ENCODE data around the gene ATG9B.

ATG9B gene

DNA sequence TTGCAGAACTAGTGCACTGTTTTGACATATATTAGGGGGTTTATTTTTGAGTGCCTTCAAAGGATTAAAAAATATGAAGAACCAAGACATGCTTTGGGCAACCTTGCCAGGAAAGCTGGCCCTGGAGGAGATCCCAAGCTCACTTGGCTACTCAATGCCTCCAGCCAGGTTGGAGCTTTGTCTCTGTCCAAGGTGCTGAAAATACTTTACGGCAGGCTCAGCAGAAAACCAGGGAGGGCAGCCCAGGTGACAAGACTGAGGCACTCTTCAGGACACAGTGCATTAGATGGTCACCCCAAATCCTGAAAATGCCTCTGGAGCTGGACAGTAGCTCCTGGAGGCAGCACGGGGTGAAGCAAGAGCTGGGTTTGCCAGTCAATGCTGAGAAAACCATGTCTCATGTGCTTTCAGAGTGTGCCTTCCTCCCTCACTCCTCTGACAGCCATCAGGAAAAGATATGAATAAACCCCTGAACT, 40.4 kb downstream of the ATG9B start:
- TF ChIP-seq, protein P1, sequence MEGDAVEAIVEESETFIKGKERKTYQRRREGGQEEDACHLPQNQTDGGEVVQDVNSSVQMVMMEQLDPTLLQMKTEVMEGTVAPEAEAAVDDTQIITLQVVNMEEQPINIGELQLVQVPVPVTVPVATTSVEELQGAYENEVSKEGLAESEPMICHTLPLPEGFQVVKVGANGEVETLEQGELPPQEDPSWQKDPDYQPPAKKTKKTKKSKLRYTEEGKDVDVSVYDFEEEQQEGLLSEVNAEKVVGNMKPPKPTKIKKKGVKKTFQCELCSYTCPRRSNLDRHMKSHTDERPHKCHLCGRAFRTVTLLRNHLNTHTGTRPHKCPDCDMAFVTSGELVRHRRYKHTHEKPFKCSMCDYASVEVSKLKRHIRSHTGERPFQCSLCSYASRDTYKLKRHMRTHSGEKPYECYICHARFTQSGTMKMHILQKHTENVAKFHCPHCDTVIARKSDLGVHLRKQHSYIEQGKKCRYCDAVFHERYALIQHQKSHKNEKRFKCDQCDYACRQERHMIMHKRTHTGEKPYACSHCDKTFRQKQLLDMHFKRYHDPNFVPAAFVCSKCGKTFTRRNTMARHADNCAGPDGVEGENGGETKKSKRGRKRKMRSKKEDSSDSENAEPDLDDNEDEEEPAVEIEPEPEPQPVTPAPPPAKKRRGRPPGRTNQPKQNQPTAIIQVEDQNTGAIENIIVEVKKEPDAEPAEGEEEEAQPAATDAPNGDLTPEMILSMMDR (IDR thresholded peaks at IDR 0.05; ENCODE audit: low read length): no peak
- no peak for TF ChIP-seq EZH2 (optimal IDR thresholded peaks at IDR 0.05; ENCODE audit: low read depth, low read length)
- TF ChIP-seq EZH2phosphoT487 (IDR thresholded peaks at IDR 0.05; ENCODE audit: low read length): no peak
- H3K4me3 ChIP-seq (ENCODE audit: low read length): no peak overlapping the region
- no peaks in the 10 kb centered on the region; the same call in 1 of the 2 replicates for H4K20me1 ChIP-seq (ENCODE audit: insufficient read depth, low read length)
- H3K9me3 ChIP-seq (replicated peaks; ENCODE audit: insufficient read depth, low read length): no peaks in the 10 kb centered on the region
- no peaks in the 10 kb centered on the region for H3F3A ChIP-seq (ENCODE audit: insufficient read depth, low read length)
- no peak overlapping the region for H3K27ac ChIP-seq (ENCODE audit: low read length)
- H3K79me2 ChIP-seq (ENCODE audit: low read length): no peaks in the 10 kb centered on the region
- peaks cover 67% of the 10 kb centered on the region for H3K27me3 ChIP-seq (replicated peaks; ENCODE audit: insufficient read depth, low read length)
- no peaks in the 10 kb centered on the region for H3K4me1 ChIP-seq (ENCODE audit: low read length)
- no peak overlapping the region for H3K9ac ChIP-seq (ENCODE audit: low read length)
- H3K4me2 ChIP-seq (ENCODE audit: low read depth, low read length): no peak overlapping the region
- no peak overlapping the region for H2AFZ ChIP-seq (ENCODE audit: low read length)
- H3K36me3 ChIP-seq (replicated peaks; ENCODE audit: insufficient read depth, low read length): no peaks in the 10 kb centered on the region
- DNase-seq: peak; percentile 70
- no peaks in the 10 kb centered on the region for H3K9me2 ChIP-seq (replicated peaks; ENCODE audit: insufficient read depth, low read length)

- no peak for DNase-seq
- Histone ChIP-seq H3K9me3 (replicated peaks; ENCODE audit: insufficient read depth, low read length) (no peaks in the 10 kb centered on the region), H4K20me1 (ENCODE audit: insufficient read depth, low read length) (no peaks in the 10 kb centered on the region), H3K27me3 (replicated peaks; ENCODE audit: insufficient read depth, low read length) (peaks cover 54% of the 10 kb centered on the region), H3K79me2 (ENCODE audit: low read length) (no peaks in the 10 kb centered on the region), H3K27ac (ENCODE audit: low read length) (no peak overlapping the region), H2AFZ (ENCODE audit: low read length) (no peak overlapping the region), H3K4me2 (ENCODE audit: low read depth, low read length) (no peak overlapping the region), H3K36me3 (replicated peaks; ENCODE audit: insufficient read depth, low read length) (no peaks in the 10 kb centered on the region), H3K9me2 (replicated peaks; ENCODE audit: insufficient read depth, low read length) (no peaks in the 10 kb centered on the region), H3K9ac (ENCODE audit: low read length) (no peak overlapping the region), H3K4me3 (ENCODE audit: low read length) (no peak overlapping the region), H3F3A (ENCODE audit: insufficient read depth, low read length) (peaks cover 7% of the 10 kb centered on the region; the same call in 1 of the 2 replicates), H3K4me1 (ENCODE audit: low read length) (no peaks in the 10 kb centered on the region)
- TF ChIP-seq EZH2 (optimal IDR thresholded peaks at IDR 0.05; ENCODE audit: low read depth, low read length): no peak
- no peak for TF ChIP-seq EZH2phosphoT487 (IDR thresholded peaks at IDR 0.05; ENCODE audit: low read length)
- TF ChIP-seq, protein P1 (IDR thresholded peaks at IDR 0.05; ENCODE audit: low read length): no peak
Measured at GRCh38 chr7:150982351-150982750, 41.9 kb downstream of the ATG9B start.

DNA sequence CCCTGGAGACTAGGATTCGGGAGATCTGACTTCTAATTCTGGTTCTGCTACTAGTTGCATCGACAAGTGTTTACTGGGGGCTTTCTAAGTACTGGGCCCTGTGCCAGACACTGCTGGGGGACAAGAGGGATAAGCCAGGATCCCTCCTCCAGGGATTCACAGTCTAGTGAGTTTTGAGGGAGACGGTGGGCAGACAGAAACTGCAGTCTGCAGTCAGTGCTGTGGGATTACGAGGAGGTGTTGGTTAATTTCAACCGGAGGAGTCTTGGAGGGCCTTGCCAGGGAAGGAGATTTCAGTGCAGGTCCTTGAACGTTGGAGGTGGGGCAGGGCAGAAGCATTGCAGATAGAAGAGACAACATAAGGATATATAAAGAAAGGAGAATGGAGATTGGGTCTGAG, 42.6 kb downstream of the ATG9B start:
- Histone ChIP-seq H4K20me1 (ENCODE audit: insufficient read depth, low read length) (no peaks in the 10 kb centered on the region), H3K9me2 (replicated peaks; ENCODE audit: insufficient read depth, low read length) (no peaks in the 10 kb centered on the region)

More for the DNA sequence above, 42.6 kb downstream of the ATG9B start:
- 0 out of 2 replicates have a peak, but pooled peaks cover 4% of the 10 kb centered on the region for H3K79me2 ChIP-seq (ENCODE audit: low read length)
- peaks cover 6% of the 10 kb centered on the region; the same call in 1 of the 2 replicates for H3K4me1 ChIP-seq (ENCODE audit: low read length)
- no peak overlapping the region for H3K9ac ChIP-seq (ENCODE audit: low read length)
- H3K4me3 ChIP-seq (ENCODE audit: low read length): no peak overlapping the region
- no peak for DNase-seq
- H3K9me3 ChIP-seq (replicated peaks; ENCODE audit: insufficient read depth, low read length): no peaks in the 10 kb centered on the region
- H3K27ac ChIP-seq (ENCODE audit: low read length): no peak overlapping the region
- H2AFZ ChIP-seq (ENCODE audit: low read length): no peak overlapping the region
- H3K36me3 ChIP-seq (replicated peaks; ENCODE audit: insufficient read depth, low read length): no peaks in the 10 kb centered on the region
- peaks cover 50% of the 10 kb centered on the region for H3K27me3 ChIP-seq (replicated peaks; ENCODE audit: insufficient read depth, low read length)
- no peak overlapping the region for H3K4me2 ChIP-seq (ENCODE audit: low read depth, low read length)
- peaks cover 7% of the 10 kb centered on the region; the same call in 1 of the 2 replicates for H3F3A ChIP-seq (ENCODE audit: insufficient read depth, low read length)
- TF ChIP-seq EZH2phosphoT487 (IDR thresholded peaks at IDR 0.05; ENCODE audit: low read length) (no peak), EZH2 (optimal IDR thresholded peaks at IDR 0.05; ENCODE audit: low read depth, low read length) (no peak)
- TF ChIP-seq, protein P1 (IDR thresholded peaks at IDR 0.05; ENCODE audit: low read length): no peak

All from MM.1S (cell line).